Measurements from ENCODE around the gene LIPK. TPM values are rescaled to one million over a fixed set of nuclear protein-coding genes. Genes with fewer than 3 reads are reported as not detected.
"Not testable (repeated sequence)": the region's sequence is repeated elsewhere in the genome, so short reads cannot be mapped to it uniquely, and the experiment has no call there.

LIPK gene
- polyA plus RNA-seq, 1 of the 3 experiments (the other 2 are of a cell fraction): not detected

DNA sequence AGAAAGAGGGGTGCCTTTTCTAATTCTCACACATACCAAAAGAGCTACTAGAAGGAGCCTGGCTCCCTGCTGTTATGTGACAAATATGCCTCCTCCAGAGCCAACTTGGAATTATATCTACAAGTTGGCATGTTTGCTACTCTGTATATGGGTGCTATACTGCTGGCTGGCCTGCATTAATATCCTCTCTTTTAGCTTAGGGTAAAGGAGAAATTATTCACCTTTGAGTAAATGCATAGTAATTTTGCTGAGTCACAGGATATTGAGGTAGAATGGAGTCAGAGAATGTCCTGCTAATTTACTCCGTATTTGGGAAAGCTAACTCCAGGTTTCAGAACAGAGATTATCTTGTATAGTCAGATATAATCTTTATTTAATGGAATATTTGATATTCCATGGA, 29.6 kb downstream of the LIPK start:
- Histone ChIP-seq H3K79me2 (ENCODE audit: insufficient read depth) (no peaks in the 10 kb centered on the region), H3K27ac (ENCODE audit: low read depth in 2 of 2, low read length in 1 of 2) (no peak overlapping the region), H4K20me1 (ENCODE audit: insufficient read depth) (no peaks in the 10 kb centered on the region), H3K9ac (no peak overlapping the region), H3K9me2 (no peaks in the 10 kb centered on the region), H3K4me1 (ENCODE audit: control insufficient read depth in 1 of 2, insufficient read depth in 2 of 2, low read depth in 1 of 2, low read length in 1 of 2) (peaks cover 5% of the 10 kb centered on the region in 2 experiments; a peak in 2 of 4 replicates), H3K36me3 (replicated peaks in 1 of 2; ENCODE audit: control insufficient read depth in 1 of 2, insufficient read depth in 2 of 2, low read length in 1 of 2) (no peaks in the 10 kb centered on the region), H2AFZ (ENCODE audit: low read depth) (peak overlapping the region; percentile 66), H3K4me3 (ENCODE audit: low read depth in 2 of 2, low read length in 1 of 2) (no peak overlapping the region), H3K9me3 (0 out of 2 replicates have a peak, but pooled peaks cover 3% of the 10 kb centered on the region), H3F3A (replicated peaks; ENCODE audit: insufficient read depth) (peaks cover 5% of the 10 kb centered on the region), H3K27me3 (ENCODE audit: insufficient read depth) (no peaks in the 10 kb centered on the region), H3K4me2 (no peak overlapping the region)
- DNase-seq: no peak
- TF ChIP-seq FOSL2 (IDR thresholded peaks at IDR 0.05; ENCODE audit: borderline replicate concordance, low read depth): peak; percentile 37; the same call in 1 of the 2 replicates
- TF ChIP-seq CHD2 (IDR thresholded peaks at IDR 0.05; ENCODE audit: low read length, partially characterized antibody): no peak
- no peak for TF ChIP-seq POLR2AphosphoS5 (IDR thresholded peaks at IDR 0.05; ENCODE audit: low read depth, low read length)
- no peak for TF ChIP-seq GABPA (IDR thresholded peaks at IDR 0.05; ENCODE audit: low read depth)
- peak; percentile 46; the same call in 1 of the 2 replicates for TF ChIP-seq JUND (IDR thresholded peaks at IDR 0.05)
- TF ChIP-seq, protein P1, sequence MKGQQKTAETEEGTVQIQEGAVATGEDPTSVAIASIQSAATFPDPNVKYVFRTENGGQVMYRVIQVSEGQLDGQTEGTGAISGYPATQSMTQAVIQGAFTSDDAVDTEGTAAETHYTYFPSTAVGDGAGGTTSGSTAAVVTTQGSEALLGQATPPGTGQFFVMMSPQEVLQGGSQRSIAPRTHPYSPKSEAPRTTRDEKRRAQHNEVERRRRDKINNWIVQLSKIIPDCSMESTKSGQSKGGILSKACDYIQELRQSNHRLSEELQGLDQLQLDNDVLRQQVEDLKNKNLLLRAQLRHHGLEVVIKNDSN (IDR thresholded peaks at IDR 0.05; ENCODE audit: borderline replicate concordance, low read depth): no peak
- TF ChIP-seq NFIC (IDR thresholded peaks at IDR 0.05; ENCODE audit: borderline replicate concordance): peak; percentile 9; the same call in 1 of the 2 replicates
- no peak for TF ChIP-seq FOXJ3 (CRISPR knock-in tag; IDR thresholded peaks at IDR 0.05)
- TF ChIP-seq RFX5 (IDR thresholded peaks at IDR 0.05; ENCODE audit: low read length): no peak
- no peak for TF ChIP-seq GATA2 (CRISPR knock-in tag; IDR thresholded peaks at IDR 0.05)
- no peak for TF ChIP-seq ELF1 (IDR thresholded peaks at IDR 0.05)
- no peak for TF ChIP-seq FOXM1 (IDR thresholded peaks at IDR 0.05; ENCODE audit: low read depth)
- no peak for TF ChIP-seq SMC3 (IDR thresholded peaks at IDR 0.05; ENCODE audit: low read depth, low read length)
- TF ChIP-seq EP300 (IDR thresholded peaks at IDR 0.05; ENCODE audit: borderline replicate concordance in 1 of 2, low read depth in 1 of 2, low read length in 1 of 2): 0 out of 4 replicates have a peak, but pooled peaks of 1 of the 2 experiments have one; percentile 17
- TF ChIP-seq YY1 (IDR thresholded peaks at IDR 0.05; ENCODE audit: low read depth): no peak
- peak; percentile 43; the same call in 1 of the 2 replicates for TF ChIP-seq TCF12 (IDR thresholded peaks at IDR 0.05)
- no peak for TF ChIP-seq MXI1 (IDR thresholded peaks at IDR 0.05; ENCODE audit: low read depth, low read length)
- TF ChIP-seq RAD21 (IDR thresholded peaks at IDR 0.05; ENCODE audit: low read length): no peak
- TF ChIP-seq, protein P2, sequence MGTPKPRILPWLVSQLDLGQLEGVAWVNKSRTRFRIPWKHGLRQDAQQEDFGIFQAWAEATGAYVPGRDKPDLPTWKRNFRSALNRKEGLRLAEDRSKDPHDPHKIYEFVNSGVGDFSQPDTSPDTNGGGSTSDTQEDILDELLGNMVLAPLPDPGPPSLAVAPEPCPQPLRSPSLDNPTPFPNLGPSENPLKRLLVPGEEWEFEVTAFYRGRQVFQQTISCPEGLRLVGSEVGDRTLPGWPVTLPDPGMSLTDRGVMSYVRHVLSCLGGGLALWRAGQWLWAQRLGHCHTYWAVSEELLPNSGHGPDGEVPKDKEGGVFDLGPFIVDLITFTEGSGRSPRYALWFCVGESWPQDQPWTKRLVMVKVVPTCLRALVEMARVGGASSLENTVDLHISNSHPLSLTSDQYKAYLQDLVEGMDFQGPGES (IDR thresholded peaks at IDR 0.05; ENCODE audit: low read depth, low read length): no peak
- no peak for TF ChIP-seq TEAD4 (IDR thresholded peaks at IDR 0.05; ENCODE audit: borderline replicate concordance, insufficient read depth)
- no peak for TF ChIP-seq USF2 (IDR thresholded peaks at IDR 0.05; ENCODE audit: borderline replicate concordance, low read depth, low read length)
- TF ChIP-seq, protein P3, sequence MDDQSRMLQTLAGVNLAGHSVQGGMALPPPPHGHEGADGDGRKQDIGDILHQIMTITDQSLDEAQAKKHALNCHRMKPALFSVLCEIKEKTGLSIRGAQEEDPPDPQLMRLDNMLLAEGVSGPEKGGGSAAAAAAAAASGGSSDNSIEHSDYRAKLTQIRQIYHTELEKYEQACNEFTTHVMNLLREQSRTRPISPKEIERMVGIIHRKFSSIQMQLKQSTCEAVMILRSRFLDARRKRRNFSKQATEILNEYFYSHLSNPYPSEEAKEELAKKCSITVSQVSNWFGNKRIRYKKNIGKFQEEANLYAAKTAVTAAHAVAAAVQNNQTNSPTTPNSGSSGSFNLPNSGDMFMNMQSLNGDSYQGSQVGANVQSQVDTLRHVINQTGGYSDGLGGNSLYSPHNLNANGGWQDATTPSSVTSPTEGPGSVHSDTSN (IDR thresholded peaks at IDR 0.05): no peak
- 20% methylated on average over 1 of the region's 1 CpG for WGBS (ENCODE audit: low lambda C conversion rate)
- ChIA-PET POLR2A (no interaction called here), CTCF (interaction anchor here (1.4 kb wide), 1 partner anchor 197 kb away, joined by 3 read pairs; no protein-coding TSS in a partner anchor)

GRCh38 chr10:88741921-88742320, 35.9 kb downstream of the LIPK start:
- POLR2A ChIA-PET, CTCF ChIA-PET: not testable (repeated sequence)

More at GRCh38 chr10:88741921-88742320, 35.9 kb downstream of the LIPK start:
- H3K79me2 ChIP-seq (ENCODE audit: insufficient read depth); H3K27me3 ChIP-seq (ENCODE audit: insufficient read depth); H3K4me3 ChIP-seq (ENCODE audit: low read depth in 2 of 2, low read length in 1 of 2); DNase-seq; H3F3A ChIP-seq (replicated peaks; ENCODE audit: insufficient read depth); H3K27ac ChIP-seq (ENCODE audit: low read depth in 2 of 2, low read length in 1 of 2); H3K36me3 ChIP-seq (replicated peaks in 1 of 2; ENCODE audit: control insufficient read depth in 1 of 2, insufficient read depth in 2 of 2, low read length in 1 of 2); H4K20me1 ChIP-seq (ENCODE audit: insufficient read depth); H3K9me3 ChIP-seq; H3K4me2 ChIP-seq; H2AFZ ChIP-seq (ENCODE audit: low read depth); H3K9me2 ChIP-seq; H3K9ac ChIP-seq; H3K4me1 ChIP-seq (ENCODE audit: control insufficient read depth in 1 of 2, insufficient read depth in 2 of 2, low read depth in 1 of 2, low read length in 1 of 2): not testable (repeated sequence)
- WGBS (ENCODE audit: low lambda C conversion rate): 62% methylated on average over 5 of the region's 5 CpGs
